NCI-H345 (cell line): ENCODE data around the gene NPHP4.
"Not testable (repeated sequence)": the region's sequence is repeated elsewhere in the genome, so short reads cannot be mapped to it uniquely, and the experiment has no call there.

Experiments used
- DNase-seq: peaks from one replicate; lab custom pipeline; 2025; lab: John Stamatoyannopoulos, UW

The NPHP4 gene

DNA sequence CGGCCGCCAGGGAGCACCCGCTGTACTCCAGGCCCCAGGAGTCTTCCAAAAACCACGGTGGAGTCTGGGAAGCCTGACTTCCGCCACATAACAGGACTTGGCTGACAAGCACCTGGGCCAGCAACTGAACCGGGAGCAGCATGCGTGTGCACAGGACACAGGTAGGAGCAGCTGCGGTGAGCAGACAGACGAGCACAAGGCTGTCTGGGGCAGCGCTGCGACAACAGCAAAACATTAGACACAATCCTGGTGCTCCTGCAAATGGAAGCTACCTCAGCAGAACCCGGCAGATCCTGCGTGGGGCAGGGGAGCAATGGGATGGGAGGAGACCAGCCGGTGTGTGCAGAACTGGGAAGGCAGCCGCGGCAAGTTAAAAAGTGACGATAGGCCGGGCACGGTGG is 80.4 kb downstream of the NPHP4 start:
- no peak for DNase-seq

DNA sequence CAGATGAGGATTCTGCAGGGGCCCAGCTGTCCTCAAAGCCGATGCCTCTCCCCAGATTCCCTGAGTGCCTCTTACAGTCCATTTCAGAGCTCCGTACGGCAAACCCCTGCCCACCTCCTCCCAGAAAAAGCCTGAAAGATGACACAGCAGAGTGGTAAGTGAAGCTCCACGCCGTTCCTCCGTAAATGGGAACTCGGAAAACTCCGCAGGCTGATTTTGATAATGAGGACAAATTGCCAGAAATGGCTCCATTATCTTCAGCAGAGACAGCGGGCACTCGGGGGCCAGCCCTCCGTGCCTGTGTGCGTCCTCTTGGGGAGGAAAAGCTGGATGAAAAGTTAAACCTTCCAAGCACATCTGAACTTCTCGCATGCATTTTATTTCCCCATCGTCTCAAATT is 81.1 kb downstream of the NPHP4 start:
- DNase-seq = no peak

DNA sequence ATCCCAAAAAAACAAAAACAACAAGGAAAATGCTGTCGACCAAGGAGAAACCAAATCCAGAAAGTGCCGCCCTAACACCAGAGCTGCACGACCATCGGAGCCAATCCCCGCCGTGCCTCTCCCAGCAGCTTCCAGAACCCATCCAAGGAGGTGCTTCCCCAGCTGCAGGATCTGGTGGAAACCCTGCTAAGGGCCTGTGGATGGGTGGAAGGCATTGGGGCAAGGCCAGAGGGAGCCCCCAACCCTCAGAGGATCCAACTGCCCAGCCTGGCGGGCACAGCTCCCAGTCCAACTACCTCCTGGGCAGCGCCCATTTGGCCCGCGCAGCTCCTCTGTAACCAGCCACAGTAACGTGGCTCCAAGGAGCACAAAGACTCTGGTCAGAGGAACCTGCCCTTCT is 81.6 kb downstream of the NPHP4 start:
- DNase-seq = no peak

DNA sequence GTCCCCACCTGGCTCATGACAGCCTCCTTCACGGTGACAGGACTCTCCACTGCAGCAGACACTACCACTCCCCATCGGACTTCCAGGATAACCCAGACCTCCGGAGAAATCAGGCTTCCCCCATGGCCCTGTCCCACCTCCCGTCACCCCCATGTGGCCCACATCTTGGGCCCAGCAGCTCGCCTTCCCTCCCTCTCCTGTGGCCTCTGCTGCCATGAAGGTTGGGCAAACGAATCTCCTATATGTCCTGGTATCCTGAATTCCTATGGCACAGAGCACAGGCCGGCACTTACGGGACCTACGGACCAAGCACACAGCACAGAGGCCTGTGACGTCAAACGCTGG is 82.0 kb downstream of the NPHP4 start:
- DNase-seq = no peak

DNA sequence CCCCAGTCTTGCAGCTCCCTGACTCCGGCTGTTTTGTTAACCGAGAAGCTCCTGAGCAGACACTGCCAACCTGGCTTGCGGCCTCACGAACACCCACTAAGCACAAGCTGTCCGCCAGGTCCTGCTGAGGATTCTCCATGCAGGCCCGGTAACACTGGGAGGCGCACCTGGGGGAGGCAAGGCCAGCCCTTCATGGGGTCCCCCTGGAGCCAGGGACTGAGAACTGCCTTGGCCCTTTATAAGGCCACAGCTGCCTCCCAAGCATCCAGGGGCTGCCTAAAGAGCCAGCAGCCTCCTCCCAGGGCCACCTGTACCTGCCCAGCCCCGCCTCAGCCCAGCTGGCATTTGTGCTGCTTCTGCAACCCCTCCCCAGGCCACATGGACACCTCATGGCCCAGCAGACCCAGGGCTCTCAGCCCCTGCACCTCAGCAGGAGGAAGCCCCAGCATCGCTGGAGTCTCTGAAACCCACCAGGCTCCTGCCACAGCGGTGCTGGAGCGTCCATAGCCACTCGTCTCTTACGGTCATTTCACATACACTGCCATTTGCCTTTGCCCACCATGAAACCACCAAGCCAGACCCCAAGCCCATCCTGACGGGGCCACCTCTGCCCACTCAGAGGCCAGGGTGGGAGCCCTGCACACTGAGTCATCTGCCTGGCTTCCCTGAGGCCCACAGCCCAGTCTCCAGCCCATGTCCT is 82.5 kb downstream of the NPHP4 start:
- no peak for DNase-seq

DNA sequence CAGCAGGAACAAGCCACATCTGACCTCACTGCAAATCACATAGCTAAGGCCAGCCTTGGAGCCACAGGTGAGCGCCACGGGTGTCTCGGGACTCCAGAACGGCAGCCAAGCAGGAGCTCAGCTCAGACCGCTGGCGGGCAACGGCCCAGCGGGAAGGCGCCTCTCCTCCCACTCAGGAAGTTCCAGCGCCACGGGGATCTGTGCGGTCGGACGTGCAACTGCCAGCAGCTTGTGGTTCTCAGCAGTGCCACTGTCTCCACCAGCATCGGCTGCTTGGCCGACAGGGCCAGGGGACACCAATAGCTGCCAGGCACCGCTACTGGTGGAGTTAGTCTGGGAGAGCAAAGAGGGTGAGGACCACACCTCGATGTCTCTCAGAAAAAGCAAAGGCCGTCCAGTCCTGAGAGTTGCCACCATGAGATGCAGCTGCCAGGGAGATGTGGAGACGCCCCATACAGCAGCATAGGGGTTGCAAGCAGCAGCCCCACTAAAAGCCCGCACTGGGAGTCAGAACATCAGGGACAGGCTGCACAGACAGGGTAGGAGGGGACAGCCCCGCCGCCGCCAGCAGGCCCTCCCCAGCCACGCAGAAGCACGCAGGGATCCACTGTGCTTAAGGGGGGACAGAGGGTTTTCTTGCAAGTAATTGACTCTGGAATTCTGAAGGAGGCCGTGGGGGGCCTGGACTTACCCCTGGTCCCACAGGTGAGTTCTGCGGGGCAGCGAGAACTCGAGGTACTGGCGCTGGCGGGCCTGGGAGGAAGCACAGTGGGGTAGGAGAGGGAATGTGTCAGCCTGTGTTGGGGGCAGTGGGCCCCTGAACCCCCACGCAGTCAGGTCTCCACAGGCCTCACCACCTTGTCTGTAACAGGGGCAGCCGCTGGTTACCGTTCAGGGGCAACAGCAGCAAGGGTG is 83.5 kb downstream of the NPHP4 start:
- DNase-seq = no peak

DNA sequence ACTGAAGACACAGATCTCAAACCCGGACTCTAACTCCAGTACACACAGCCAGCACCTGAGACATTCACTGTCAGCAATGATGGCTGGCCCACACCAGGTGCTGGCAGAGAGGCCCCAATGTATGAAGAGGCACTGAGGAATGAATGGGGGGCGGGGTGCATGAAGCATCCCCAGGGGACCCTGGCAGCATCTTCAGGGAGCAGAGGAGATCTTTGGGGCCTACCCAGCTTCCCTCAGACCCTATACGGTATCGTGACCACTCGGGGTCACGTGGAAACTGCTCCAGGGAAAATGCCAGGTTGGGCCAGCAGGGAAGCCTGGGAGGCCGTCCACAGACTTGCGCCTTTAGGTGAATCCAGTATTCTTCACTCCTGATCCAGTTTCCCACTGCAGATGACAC is 84.3 kb downstream of the NPHP4 start:
- no peak for DNase-seq

DNA sequence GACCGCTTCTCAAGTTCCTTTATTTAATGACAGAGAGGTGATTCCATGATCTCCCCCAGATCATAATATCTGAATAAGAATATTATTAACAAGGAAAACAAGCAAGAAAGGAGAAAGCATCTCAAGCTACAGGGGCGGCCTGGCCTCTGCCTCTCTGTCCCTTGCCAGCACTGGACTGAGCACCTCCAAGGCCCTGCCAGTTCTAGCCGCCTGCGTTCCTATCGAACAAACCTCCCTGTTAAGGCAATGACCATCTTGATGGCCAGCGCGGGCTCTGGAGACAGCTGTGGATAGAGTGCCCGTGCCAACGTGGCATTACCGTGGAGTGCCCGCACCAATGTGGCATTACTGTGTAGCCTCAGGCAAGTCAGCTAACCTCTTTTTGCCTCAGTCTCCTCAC is 84.8 kb downstream of the NPHP4 start:
- no peak for DNase-seq

GRCh38 chr1:5906966-5907365 is 85.3 kb downstream of the NPHP4 start:
- no peak for DNase-seq

DNA sequence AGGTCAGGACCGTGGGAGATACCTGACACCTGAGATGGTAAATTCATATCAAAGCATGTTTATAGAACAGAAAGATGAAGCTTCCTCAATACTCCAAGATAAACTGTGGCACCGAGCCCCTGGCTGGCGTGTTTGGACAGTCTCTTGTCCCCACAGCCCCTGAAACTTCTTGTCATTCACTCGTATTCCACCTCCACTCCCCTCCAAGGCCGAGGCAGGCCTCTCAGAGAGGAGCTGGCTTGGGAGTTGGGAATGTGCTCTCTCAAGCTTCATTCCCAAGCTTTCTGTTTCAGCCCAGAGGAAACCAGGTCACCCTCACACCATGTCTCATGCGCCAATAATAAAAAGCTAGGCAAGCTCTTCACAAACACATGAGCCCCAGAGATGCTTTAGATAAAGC is 86.1 kb downstream of the NPHP4 start:
- DNase-seq = no peak

DNA sequence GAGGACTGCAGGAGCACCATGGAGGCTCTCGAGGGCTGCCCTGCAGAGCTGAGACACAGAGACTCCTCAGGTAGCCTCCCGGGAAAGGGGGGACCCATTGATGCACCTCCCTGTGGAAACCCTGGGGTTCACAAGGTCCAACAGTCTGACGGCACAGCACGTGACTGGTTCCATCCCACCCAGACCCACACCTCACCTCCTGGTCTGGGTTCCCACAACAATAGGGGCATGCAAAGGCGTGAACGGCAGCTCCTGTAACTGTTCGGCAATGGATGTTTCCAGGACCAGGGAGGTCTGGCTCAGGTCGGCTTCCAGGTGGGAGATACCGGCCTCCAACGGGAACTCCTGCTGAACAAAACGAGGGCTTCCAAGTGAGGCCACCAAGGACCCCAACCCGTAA is 86.8 kb downstream of the NPHP4 start:
- DNase-seq = no peak

- no peak for DNase-seq
Measured at GRCh38 chr1:5904551-5904950, 87.7 kb downstream of the NPHP4 start.

DNA sequence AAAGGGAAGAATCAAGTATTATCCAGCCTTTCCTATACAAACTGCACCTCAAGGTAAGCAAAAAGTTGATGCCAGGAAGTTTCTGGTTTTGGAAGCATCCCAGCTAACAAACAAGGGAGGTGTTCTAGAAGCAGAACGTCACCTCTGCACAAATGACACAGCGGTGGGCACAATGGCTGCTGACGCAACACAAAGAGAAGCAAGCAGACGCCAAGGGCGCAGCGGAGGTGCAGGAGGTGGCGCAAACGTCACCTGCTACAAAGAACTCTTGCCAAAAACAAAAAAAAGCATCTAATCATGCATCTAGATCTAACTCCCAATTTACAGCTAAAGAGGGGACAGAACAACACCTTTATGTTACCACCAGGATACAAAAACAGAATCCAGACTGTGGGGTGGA is 88.5 kb downstream of the NPHP4 start:
- DNase-seq = no peak

GRCh38 chr1:5903031-5903430 is 89.2 kb downstream of the NPHP4 start:
- DNase-seq = no peak

- no peak for DNase-seq
Measured at GRCh38 chr1:5901841-5902240, 90.4 kb downstream of the NPHP4 start.

DNA sequence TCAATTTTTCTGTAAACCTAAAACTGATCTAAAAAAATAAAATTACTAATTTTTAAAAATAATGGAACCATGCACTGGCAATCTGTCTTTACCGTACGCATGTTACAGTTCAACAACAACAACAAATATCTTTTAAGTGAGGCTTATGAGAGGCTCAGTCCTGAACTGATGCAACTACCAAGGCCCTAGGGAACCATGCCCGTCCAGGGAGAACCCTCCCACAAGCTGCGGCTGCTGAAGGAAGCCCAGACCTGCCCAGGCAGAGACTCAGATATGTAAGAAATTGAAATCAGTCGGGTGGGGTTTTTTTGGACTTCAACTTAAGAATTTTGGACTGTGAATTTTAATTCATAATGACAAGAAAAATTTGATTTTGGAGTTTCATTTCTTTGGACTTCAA is 91.1 kb downstream of the NPHP4 start:
- DNase-seq = no peak

GRCh38 chr1:5898266-5898665 is 94.0 kb downstream of the NPHP4 start:
- DNase-seq = no peak

GRCh38 chr1:5896706-5897660 is 95.2 kb downstream of the NPHP4 start:
- no peak for DNase-seq

GRCh38 chr1:5895446-5896406 is 96.5 kb downstream of the NPHP4 start:
- no peak for DNase-seq

GRCh38 chr1:5893699-5894278 is 98.4 kb downstream of the NPHP4 start:
- DNase-seq = not testable (repeated sequence)

DNA sequence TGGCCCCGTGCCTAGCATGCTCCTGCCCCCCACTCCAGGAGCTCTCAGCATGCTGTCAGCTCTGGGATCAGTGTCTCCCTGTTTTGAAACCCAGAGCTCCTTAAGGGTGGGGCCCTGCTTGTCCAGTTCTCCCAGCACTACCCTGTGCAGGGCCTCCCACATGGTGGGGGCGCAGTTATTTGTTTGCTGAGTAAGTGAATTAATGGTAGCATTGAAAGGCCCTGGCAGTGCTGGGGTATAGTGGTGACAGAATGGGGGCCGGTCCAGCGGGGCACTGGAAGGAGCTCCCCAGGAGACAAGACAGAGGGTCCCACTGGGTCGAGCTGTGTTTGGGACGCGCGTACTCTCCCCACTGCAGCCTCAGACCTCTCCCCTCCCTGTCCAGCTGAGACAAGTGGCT is 99.9 kb downstream of the NPHP4 start:
- DNase-seq = no peak
